ENCODE measurements around the gene BCAN. TPM values are rescaled to one million over a fixed set of nuclear protein-coding genes. Genes with fewer than 3 reads are reported as not detected.

BCAN gene
- total and polyA plus RNA-seq, 12 donors = 0.11 to 36.3 (median 5.6) TPM; not detected in 2

DNA sequence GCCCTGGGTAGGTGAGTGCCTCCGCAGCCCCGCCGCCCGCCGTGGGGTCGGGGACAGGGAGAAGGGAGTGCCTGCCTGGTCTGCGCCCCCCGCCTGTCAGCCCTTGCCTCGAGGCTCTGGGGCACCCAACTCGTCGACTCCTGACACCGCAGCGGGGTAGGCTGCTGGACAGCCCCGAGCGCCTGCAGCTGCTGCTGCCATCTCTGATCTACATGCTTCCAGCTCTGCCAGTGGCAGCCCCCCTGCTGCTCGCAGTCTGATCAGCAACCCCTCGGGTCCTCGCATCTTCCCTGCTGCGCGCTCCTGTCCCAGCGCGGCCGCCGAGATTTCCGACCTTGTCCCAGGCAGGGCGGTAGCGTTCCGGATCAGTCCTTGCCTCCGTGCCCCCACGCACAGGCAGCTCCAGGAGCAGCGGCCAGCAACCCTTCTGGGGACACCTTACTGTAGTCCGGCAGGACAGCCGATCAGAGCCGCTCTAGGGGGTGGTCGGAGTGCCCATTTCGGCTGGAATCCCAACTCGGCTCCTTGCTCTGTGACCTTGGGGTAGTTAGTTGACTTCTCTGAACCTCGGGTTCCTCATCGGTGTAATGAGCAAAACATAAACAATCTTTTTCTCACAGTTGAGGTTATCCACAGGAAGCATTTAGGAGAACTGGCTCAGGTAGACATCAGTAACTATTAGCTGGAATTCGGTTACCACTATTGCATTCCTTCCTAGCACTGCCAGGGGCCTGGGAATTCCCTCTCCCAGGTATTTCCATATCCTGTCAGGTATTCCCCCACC is 540 bp downstream of the BCAN start:
- H3K27ac ChIP-seq = peak overlapping the region in 1 of 5 donors; percentile 54
- WGBS, 4 donors = 12 to 34% (median 20%) methylated on average over 6 to 40 of the region's 40 CpGs

DNA sequence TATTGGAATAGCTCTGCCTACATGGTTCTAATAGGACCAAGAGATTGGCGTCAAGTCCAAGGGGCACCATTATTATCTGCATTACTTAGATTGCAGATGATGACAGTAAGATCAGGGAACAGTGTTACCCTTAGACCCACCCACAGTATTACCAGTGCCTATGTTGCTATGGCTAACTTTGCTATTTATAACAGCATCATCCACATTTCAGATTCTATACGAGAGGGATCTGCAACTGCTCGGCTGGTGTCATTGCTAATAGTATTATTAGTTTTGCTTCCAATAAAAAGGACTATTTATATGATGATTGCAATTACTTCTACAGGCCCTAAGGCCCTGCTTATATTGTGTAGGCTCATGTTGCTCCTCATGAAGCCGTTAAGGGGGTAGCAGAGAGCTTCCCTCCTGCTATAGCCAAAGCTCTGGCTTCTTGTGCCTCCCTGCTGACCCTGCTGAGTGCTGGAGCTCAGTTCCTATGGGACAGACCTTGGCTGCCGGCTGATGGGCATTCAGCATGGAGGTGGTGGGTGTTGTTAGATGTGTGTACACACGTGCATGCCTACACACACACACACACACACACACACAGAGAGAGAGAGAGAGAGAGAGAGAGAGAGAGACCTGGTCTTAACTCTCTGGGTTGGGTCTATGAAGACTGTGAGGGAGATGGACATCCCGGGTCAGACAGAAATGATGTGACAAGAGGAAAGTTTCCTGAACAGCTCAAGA is 1.3 kb downstream of the BCAN start:
- TF ChIP-seq, protein P1, sequence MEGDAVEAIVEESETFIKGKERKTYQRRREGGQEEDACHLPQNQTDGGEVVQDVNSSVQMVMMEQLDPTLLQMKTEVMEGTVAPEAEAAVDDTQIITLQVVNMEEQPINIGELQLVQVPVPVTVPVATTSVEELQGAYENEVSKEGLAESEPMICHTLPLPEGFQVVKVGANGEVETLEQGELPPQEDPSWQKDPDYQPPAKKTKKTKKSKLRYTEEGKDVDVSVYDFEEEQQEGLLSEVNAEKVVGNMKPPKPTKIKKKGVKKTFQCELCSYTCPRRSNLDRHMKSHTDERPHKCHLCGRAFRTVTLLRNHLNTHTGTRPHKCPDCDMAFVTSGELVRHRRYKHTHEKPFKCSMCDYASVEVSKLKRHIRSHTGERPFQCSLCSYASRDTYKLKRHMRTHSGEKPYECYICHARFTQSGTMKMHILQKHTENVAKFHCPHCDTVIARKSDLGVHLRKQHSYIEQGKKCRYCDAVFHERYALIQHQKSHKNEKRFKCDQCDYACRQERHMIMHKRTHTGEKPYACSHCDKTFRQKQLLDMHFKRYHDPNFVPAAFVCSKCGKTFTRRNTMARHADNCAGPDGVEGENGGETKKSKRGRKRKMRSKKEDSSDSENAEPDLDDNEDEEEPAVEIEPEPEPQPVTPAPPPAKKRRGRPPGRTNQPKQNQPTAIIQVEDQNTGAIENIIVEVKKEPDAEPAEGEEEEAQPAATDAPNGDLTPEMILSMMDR (IDR thresholded peaks at IDR 0.05) = no peak
- TF ChIP-seq POLR2A (IDR thresholded peaks at IDR 0.05) = no peak
- peaks cover 46% of the 10 kb centered on the region for H3K27me3 ChIP-seq
- no peak overlapping the region for H3K27ac ChIP-seq
- no peak for DNase-seq
- H3K4me1 ChIP-seq (replicated peaks in 1 of 2) = peaks cover 10 to 11% of the 10 kb centered on the region in 2 donors
- 67 to 86% (median 70%) methylated on average over 5 to 7 of the region's 7 CpGs for WGBS, 4 donors
- H3K4me3 ChIP-seq = no peak overlapping the region
- intact Hi-C loops (cut with DNase I) = no loop called here
- no peaks in the 10 kb centered on the region for H3K9me3 ChIP-seq (replicated peaks in 1 of 3)
- H3K36me3 ChIP-seq (replicated peaks in 1 of 2) = no peaks in the 10 kb centered on the region

More for the DNA sequence above, 540 bp downstream of the BCAN start:
- intact Hi-C loops (cut with DNase I) = no loop called here
- peaks cover 51% of the 10 kb centered on the region for H3K27me3 ChIP-seq
- DNase-seq = no peak
- TF ChIP-seq, protein P1 (IDR thresholded peaks at IDR 0.05) = no peak
- no peak for TF ChIP-seq POLR2A (IDR thresholded peaks at IDR 0.05)
- no peaks in the 10 kb centered on the region for H3K9me3 ChIP-seq (replicated peaks in 1 of 3)
- H3K4me1 ChIP-seq (replicated peaks in 1 of 2) = peaks cover 10 to 11% of the 10 kb centered on the region in 2 donors
- peak overlapping the region in 1 of 4 donors; percentile 49 for H3K4me3 ChIP-seq
- no peaks in the 10 kb centered on the region for H3K36me3 ChIP-seq (replicated peaks in 1 of 2)

DNA sequence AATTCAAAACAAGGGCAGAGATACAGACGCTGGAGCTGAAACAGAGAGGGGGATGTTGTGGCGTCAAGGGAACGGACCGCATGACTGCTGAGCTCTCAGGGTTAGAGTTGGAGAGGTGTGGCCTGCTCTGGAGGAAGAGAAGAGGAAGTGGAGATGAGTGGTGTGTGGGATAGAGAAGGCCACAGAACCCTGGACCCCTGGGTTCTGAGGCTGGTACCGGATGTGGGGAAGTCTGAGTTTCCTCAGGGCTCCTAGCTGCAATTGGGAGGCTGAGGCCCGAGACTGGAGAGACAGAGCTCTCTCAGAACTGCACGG is 1.8 kb downstream of the BCAN start:
- Histone ChIP-seq H3K27me3 (peaks cover 43% of the 10 kb centered on the region), H3K27ac (no peak overlapping the region), H3K9me3 (replicated peaks in 1 of 3) (no peaks in the 10 kb centered on the region), H3K36me3 (replicated peaks in 1 of 2) (no peaks in the 10 kb centered on the region), H3K4me3 (no peak overlapping the region), H3K4me1 (replicated peaks in 1 of 2) (peaks cover 10 to 11% of the 10 kb centered on the region in 2 donors)
- intact Hi-C loops (cut with DNase I) = no loop called here
- WGBS, 4 donors = 66 to 89% (median 81%) methylated on average over 7 of the region's 7 CpGs
- DNase-seq = no peak
- no peak for TF ChIP-seq POLR2A (IDR thresholded peaks at IDR 0.05)
- TF ChIP-seq, protein P1 (IDR thresholded peaks at IDR 0.05) = no peak

DNA sequence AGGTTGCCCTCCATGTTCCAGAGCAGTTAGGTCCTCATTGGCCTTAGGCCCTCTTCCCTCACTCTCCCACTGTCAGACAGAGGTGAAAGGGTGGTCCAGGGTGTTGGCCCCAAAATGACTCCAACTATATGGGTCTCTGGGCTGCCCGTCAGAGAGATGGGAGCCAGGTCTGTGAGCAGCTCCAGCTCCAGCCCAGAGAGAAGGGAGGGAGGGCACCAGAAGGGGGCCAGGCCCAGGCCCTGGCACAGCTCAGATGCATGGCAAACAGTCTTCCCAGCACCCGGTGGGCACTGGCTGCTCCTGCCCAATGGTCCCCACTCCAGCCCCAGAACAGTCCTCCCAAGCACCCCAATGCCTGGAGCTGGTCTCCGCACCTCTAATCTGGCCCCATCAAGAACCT is 2.2 kb downstream of the BCAN start:
- no peaks in the 10 kb centered on the region for H3K36me3 ChIP-seq (replicated peaks in 1 of 2)
- H3K4me3 ChIP-seq = no peak overlapping the region
- peaks cover 43% of the 10 kb centered on the region for H3K27me3 ChIP-seq
- H3K27ac ChIP-seq = no peak overlapping the region
- H3K9me3 ChIP-seq (replicated peaks in 1 of 3) = no peaks in the 10 kb centered on the region
- no peak for TF ChIP-seq POLR2A (IDR thresholded peaks at IDR 0.05)
- TF ChIP-seq, protein P1 (IDR thresholded peaks at IDR 0.05) = no peak
- H3K4me1 ChIP-seq (replicated peaks in 1 of 2) = peaks cover 10 to 11% of the 10 kb centered on the region in 2 donors
- no peak for DNase-seq
- intact Hi-C loops (cut with DNase I) = no loop called here
- WGBS, 4 donors = 82 to 92% (median 86%) methylated on average over 3 of the region's 3 CpGs

All from adrenal gland (tissue), 12 donors.